Activated CD4-positive, CD25-positive, alpha-beta regulatory T cell (primary cell): ENCODE results near the gene C1orf35.

ENCODE experiments used
- DNase-seq, 4 experiments: peaks; one replicate each; lab custom pipeline; 2025; lab: John Stamatoyannopoulos, UW

The C1orf35 gene

GRCh38 chr1:228079013-228079412 lies 24.1 kb downstream of the C1orf35 start:
- DNase-seq = no peak

DNA sequence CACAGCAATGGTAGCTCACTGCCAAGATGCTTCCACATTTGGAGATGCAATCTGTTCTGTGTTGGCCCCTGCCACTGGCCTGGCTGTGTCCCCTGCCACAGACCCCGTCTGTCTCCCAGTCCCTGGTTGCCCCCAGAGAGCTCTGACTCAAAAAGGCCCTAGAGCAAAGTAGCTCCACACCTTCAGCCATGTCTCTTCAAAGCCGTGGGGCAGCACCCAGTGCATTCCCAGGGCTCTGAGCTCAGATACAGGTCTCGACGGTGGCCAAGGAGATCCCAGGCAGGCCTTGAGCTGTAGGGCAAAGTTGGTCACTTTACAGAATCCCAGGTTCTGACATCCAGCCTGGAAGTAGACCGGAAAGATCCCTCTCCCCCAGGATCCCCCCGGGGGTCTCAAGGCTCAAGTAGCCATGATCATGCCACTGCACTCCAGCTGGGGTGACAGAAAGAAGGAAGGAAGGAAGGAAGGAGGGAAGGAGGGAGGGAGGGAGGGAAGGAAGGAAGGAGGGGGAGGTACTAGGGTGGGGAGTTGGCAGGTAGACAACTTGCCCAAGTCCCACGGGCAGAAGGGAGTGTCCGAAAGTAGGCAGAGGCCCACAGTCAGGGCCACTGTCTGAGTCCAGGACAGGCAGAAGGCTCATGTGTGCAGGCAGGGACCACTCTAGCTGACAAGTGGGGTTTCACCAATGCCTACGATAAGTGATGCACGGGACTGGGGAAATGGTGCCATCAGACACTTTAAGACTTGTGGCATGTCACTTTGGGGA lies 25.4 kb downstream of the C1orf35 start:
- DNase-seq = no peak

DNA sequence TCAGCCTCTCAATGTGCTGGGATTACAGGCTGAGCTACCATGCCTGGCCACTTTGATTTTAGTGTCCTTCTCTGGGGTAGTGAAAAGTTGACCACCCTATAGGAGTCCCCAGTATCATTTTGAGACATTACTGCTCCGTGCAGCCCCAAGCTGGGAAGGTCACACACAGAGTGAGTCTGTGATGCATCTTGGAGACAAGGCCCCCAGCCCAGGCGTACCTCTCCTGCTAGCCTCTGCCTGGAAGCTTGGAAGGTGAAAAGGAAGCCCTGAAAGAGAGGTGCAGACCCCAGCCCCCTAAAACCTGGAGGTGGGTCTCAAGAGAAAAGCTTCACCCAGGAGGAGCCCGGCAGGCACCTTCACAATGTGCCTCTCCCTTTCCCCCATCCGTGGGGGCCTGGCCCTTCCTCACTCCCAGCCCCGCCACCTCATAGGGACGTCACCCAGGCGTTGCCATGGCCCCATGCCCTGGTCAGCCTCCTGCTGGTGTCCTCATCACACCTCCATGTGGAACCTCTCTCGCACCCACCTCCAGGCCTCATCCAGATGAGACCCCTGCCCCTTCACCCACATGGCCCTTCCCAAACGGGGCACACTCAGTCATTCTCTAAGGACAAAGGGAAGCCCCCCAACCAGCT lies 26.2 kb downstream of the C1orf35 start:
- no peak for DNase-seq

GRCh38 chr1:228075801-228076271 lies 27.3 kb downstream of the C1orf35 start:
- no peak for DNase-seq

DNA sequence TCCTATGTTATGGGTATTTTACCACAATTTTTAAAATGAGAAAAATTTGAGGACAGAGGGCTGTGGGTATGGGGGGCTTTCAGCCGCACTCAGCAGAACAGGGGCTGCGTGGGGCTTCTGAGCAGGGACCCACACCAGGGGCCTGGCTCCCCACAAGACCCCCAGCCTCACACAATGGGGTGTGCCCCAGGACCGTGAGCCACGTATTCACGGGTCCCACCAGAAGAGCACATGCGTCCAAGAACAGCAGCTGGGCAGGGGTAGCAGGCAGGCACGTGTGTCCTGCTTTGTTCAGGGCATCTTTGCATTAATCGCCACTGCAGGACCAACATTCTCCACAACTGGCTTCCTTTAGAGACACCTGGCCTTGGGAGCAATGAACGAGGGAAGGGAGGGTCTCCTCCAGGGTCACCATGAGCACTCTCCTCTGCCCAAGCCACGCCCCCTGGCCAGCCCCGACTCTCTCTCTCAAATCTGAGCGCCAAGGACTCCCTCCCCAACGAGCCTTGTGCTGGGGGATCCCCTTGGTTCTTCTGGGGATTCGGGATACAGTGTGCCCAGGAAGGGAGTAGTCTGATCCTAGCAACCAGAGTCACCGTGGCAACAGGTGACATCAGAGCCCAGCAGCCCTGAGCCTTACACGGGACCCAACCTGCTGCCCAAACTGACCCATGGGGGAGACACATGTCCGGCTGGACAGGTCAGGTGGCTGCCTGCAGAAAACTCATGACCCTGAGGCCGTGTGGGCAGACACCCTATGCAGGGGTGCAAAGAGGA lies 28.0 kb downstream of the C1orf35 start:
- no peak for DNase-seq

DNA sequence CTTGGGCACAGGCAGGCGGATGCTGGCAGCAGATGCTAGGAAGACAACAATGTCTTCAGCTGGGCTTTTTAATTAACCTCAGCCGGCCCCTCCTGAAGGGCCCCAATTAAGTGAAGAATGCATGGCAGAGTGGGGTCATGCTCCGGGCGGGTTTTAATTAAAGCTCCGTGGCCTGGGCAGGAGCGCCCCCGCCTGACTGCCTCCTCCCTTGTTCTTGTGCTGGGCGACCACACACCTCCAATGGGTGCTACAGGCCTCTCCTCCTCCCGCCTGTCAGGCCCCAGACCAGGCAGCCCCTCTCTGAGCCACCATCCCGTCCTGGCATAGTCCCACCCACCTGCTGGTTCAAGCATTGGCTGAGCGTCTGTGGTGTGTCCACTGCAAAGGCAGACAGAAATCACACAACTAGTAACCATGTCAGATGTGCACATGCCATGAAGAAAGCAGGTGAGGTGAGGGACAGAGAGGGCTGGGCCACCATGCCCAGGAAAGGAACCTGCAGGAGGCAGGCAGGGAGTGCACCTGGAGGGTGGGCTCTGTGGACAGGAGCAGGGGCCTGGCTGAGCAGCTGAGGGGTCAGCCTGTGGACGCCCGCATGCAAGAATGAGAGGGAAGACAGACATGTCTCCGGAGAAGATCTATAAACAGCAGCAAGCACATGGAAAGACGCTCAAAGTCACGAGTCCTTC lies 29.1 kb downstream of the C1orf35 start:
- DNase-seq = no peak

DNA sequence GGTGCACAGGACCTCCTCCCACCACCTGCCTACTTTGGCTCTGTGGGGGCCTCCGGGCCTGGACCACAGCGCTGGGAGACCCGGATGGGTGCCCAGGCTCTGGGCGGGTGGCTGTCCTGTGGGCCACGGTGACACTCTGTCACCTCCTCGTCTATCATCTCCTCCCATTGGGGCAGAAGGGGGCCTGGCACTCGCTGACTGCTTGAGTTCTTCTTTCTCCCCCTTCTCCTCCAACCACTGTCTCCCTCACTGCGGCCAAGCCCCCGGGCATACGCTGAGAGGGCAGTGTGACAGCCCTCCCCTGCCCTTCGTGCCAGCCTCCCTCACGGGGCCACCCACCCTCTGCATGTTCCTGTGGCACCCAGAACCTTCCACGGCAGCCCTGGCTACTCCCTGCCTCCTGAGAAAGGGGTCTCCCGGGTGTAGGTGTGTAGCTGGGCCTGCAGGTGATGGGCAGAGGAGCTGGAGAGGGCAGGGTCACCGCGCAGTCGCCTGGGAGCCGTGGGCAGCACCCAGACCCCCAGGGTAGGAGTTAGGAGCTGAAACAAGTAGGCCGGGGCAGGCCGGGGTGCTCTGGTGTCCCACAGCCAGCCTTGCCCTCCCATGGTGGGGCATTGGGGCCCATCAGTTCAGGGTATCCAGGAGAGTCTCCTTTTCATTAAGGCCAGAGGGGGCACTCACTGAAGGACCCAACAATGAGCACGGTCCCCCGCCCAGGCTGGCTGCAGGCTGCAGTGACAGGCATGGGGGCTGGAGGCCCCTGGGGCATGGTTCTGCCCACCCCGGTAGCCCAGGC lies 29.9 kb downstream of the C1orf35 start:
- no peak for DNase-seq

- no peak for DNase-seq
Observed at GRCh38 chr1:228072658-228073043, 30.5 kb downstream of the C1orf35 start.

DNA sequence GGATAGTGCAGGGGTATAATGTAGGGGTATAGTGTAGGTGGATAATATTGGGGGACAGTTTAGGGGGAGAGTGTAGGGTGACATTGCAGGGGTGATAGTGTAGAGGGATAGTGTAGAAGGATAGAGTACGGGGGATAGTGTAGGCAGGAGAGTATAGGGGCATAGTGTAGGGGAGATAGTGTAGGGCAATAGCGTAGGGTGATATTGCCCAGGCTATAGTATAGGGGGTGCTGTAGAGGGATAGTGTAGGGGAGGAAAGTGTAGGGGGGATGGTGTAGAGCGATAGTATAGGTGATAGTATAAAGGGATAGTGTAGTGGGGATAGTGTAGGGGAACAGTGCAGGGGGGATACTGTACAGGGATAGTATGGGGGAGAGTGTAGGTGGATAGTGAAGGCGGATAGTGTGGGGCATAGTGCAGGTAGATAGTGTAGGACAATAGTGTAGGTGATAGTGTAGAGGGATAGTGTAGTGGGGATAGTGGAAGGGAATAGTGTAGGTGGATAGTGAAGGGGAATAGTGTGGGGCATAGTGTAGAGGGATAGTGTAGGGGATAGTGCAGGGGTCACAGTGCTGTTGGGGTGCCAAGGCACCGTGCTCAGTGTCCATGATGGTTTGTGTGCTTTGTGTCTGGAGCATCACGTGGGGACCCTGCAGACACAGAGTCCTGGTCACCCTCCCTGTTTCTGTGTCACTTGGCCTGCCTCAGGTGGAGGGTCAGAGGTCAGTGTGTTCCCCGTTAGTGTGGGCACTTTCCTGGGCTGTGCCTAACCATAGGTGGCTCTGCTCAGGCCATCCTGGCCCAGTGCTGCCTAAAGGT lies 31.1 kb downstream of the C1orf35 start:
- DNase-seq = no peak

- DNase-seq = no peak
Observed at GRCh38 chr1:228070851-228071250, 32.3 kb downstream of the C1orf35 start.

DNA sequence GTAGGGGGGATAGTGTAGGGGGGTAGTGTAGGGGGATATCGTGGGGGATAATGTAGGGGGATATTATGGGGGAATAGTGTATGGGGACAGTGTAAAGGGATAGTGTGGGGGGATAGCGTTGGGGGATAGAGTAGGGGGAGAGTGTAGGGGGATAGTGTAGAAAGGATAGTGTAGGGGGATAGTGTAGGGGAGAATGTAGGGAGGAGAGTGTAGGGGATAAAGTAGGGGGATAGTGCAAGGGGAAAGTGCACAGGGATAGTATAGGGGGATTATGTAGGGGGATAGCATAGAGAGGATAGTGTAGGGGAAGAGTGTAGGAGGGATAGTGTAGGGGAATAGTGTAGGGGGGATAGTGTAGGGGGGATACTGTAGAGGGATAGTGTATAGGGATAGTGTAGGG lies 33.0 kb downstream of the C1orf35 start:
- no peak for DNase-seq

GRCh38 chr1:228068359-228068758 lies 34.8 kb downstream of the C1orf35 start:
- no peak for DNase-seq

GRCh38 chr1:228066891-228067654 lies 36.1 kb downstream of the C1orf35 start:
- DNase-seq = no peak

DNA sequence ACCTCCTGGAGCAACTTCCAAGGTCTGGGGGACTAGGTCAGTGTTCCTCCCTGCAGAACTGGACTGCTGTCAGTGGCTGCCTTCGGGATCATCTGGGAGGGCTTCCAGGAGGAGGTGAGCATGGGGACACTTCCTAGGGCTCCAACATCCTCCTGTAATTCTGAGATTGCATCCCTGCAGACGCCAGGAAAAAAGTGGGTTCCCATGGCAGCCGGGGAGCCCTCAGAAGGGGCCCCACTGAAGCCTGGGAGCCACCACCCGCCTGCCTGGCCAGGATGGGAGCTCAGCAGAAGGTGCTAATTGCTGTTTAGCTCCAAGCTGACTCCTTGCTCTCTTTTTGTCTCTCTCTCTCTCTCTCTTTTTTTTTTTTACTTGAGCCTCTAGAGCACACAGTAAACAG lies 36.7 kb downstream of the C1orf35 start:
- no peak for DNase-seq

DNA sequence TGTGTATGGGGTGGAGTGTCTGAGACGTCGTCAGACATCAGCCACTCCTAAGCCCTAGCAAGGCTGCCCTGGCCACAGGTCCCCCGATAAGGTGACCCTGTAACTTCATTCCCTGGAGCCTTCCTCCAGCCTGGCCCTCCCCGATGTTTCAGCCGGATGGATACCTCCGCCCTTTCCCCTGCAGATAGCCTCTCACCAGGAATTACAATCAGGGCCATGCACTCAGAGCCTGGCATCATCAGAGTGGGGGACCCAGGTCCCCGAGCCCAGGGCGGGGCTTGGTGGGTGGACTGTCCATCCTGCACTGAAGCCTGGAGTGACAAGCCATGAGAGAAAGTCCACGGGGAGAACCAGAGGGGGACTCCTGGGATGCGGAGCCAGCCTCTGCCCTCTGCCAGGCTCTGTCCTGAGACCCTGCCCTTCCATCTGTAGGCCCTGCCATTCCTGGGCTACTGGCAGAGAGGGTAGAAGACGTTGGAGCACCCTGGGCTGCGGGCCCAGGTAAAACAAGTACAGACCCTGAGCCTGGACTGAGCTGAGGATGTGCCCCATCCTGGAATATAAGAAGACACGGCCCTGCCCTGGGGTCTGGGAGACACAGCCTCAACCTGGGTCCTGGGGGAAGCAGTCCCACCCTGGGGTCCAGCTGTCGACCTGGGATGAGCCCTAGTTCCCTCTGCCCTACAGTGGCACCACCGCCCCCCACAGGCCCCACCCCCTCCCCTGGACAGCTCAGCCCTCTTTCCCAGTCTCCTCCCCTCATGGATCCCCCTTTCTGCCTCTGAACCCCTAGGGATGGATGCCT lies 37.4 kb downstream of the C1orf35 start:
- DNase-seq = no peak

DNA sequence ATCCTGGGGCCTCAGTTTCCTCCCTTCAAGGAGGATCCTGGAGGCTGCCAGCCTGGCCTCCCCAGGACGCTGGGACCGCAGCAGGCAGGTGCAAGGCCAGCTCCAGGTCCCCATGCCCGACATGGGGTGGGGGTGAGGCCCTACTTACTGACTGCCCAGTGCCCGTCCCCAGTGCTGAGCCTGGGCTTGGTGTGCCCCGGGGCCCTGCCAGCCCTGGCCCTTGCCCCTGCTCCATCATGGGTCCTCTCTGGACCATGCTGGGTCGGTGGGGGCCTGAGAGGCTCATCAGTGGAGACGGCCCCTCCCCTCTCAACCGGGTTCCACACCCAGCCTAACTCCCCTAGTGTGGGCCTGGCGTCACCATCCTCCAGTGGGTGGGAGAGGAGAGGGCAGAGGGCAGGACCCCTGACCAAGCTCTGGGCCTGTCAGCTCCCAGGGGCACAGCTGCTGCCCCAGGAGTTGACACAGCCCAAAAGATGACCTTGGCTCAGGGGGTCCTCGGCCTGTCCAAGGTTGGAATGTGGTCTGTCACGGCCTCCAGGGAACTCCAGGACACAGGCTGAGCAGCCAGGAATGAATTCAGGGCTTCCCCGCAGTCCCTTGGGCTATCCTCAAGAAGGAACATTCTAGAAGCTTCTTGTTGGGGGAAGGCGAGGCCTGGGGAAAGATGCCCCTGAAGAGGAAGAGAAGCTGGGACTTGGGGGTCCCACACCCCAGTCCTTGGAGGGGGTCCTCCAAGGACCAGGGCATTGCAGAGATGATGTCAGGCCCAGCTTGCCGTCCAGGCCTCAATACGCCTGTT lies 38.2 kb downstream of the C1orf35 start:
- no peak for DNase-seq

GRCh38 chr1:228064296-228064695 lies 38.8 kb downstream of the C1orf35 start:
- DNase-seq = no peak
